Vagina (tissue), 2 donors: ENCODE measurements around the gene C12orf57.

ENCODE experiments used
- POLR2A ChIP-seq, 2 donors: fragments of 450-650 bp; IDR thresholded peaks; one replicate each; pipeline ENCODE4 v1.6.1; 2017; ENCODE audit warnings: antibody characterized with exemption in 2 of 2, mild to moderate bottlenecking in 2 of 2, moderate library complexity in 2 of 2
- POLR2AphosphoS5 ChIP-seq, 2 donors: sonication (generic); formaldehyde crosslinking; IDR thresholded peaks; one replicate each; pipeline ENCODE4 v1.9.0; 2017; ENCODE audit warnings: antibody characterized with exemption in 2 of 2, mild to moderate bottlenecking in 2 of 2, low read depth in 1 of 2; ENCODE audit not compliant: insufficient read depth in 1 of 2
- TF ChIP-seq, protein P1 (sequence below), 3 experiments: fragments of 450-650 bp in 2 of 3; fragments of 200-600 bp in 1 of 3; sonication (generic) in 1 of 3; IDR thresholded peaks; one replicate each; pipeline ENCODE4 v1.5.1; 2017 to 2019; ENCODE audit warnings: antibody characterized with exemption in 3 of 3, mild to moderate bottlenecking in 2 of 3, moderate library complexity in 2 of 3

DNA sequence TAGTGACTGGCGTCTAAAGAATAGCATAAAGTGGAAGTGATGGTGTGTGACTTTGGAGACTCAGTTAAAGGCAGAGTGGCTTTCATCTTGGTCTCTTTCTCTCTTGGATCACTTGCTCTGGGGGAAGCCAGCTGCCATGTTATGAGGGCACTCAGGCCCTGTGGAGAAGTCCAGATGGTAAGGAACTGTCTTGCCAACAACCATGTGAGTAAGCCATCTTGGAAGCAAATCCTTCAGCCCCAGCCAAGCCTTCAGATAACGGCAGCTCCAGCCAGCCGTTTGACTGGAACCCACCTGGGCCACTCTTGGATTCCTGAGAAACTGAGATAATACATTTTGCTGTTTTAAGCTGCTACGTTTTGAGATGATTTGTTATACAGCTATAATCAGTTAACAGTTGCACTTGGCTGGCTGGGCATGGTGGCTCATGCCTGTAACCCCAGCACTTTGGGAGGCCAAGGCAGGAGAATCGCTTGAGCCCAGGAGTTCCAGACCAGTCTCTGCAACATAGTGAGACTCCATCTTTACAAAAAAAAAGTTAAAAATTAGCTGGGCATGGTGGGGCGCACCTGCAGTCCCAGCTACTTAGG, 46.9 kb upstream of the C12orf57 start:
- TF ChIP-seq, protein P1, sequence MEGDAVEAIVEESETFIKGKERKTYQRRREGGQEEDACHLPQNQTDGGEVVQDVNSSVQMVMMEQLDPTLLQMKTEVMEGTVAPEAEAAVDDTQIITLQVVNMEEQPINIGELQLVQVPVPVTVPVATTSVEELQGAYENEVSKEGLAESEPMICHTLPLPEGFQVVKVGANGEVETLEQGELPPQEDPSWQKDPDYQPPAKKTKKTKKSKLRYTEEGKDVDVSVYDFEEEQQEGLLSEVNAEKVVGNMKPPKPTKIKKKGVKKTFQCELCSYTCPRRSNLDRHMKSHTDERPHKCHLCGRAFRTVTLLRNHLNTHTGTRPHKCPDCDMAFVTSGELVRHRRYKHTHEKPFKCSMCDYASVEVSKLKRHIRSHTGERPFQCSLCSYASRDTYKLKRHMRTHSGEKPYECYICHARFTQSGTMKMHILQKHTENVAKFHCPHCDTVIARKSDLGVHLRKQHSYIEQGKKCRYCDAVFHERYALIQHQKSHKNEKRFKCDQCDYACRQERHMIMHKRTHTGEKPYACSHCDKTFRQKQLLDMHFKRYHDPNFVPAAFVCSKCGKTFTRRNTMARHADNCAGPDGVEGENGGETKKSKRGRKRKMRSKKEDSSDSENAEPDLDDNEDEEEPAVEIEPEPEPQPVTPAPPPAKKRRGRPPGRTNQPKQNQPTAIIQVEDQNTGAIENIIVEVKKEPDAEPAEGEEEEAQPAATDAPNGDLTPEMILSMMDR (IDR thresholded peaks at IDR 0.05): no peak
- TF ChIP-seq POLR2A (IDR thresholded peaks at IDR 0.05): no peak
- no peak for TF ChIP-seq POLR2AphosphoS5 (IDR thresholded peaks at IDR 0.05; ENCODE audit: insufficient read depth in 1 of 2, low read depth in 1 of 2)
